ENCODE results near the gene PCDH7. TPM values are rescaled to one million over a fixed set of nuclear protein-coding genes. Genes with fewer than 3 reads are reported as not detected.

PCDH7 gene
- total RNA-seq, 2 donors from 2014 or later = 90.8 to 102 TPM

GRCh38 chr4:30696191-30696590 lies 24.0 kb upstream of the PCDH7 start:
- no peaks in the 10 kb centered on the region for H3K27me3 ChIP-seq (ENCODE audit: control insufficient read depth, insufficient read depth, low read length, poor library complexity, severe bottlenecking)
- no peaks in the 10 kb centered on the region for H3K9me3 ChIP-seq (ENCODE audit: control insufficient read depth, low read length)
- no peaks in the 10 kb centered on the region for H3K4me1 ChIP-seq (ENCODE audit: control insufficient read depth, insufficient read depth, low read length)
- no peaks in the 10 kb centered on the region for H3K36me3 ChIP-seq (ENCODE audit: control insufficient read depth, insufficient read depth, low read length)
- H3K4me3 ChIP-seq (ENCODE audit: low read length) = no peak overlapping the region
- H3K36me3 Mint-ChIP-seq (ENCODE audit: low read depth) = no peaks in the 10 kb centered on the region
- no peak overlapping the region for H3K27ac Mint-ChIP-seq
- no peaks in the 10 kb centered on the region for H3K9me3 Mint-ChIP-seq
- no peak overlapping the region for H3K27ac ChIP-seq (ENCODE audit: low read depth, low read length)
- no peak overlapping the region for H3K9ac ChIP-seq (ENCODE audit: extremely low read depth, low read length, poor library complexity, severe bottlenecking)
- TF ChIP-seq, protein P1, sequence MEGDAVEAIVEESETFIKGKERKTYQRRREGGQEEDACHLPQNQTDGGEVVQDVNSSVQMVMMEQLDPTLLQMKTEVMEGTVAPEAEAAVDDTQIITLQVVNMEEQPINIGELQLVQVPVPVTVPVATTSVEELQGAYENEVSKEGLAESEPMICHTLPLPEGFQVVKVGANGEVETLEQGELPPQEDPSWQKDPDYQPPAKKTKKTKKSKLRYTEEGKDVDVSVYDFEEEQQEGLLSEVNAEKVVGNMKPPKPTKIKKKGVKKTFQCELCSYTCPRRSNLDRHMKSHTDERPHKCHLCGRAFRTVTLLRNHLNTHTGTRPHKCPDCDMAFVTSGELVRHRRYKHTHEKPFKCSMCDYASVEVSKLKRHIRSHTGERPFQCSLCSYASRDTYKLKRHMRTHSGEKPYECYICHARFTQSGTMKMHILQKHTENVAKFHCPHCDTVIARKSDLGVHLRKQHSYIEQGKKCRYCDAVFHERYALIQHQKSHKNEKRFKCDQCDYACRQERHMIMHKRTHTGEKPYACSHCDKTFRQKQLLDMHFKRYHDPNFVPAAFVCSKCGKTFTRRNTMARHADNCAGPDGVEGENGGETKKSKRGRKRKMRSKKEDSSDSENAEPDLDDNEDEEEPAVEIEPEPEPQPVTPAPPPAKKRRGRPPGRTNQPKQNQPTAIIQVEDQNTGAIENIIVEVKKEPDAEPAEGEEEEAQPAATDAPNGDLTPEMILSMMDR (conservative IDR thresholded peaks at IDR 0.05) = no peak
- H3K27me3 Mint-ChIP-seq (ENCODE audit: insufficient read depth) = no peaks in the 10 kb centered on the region
- H3K4me1 Mint-ChIP-seq = no peaks in the 10 kb centered on the region
- no peak overlapping the region for H3K4me3 Mint-ChIP-seq
- no peak for DNase-seq

DNA sequence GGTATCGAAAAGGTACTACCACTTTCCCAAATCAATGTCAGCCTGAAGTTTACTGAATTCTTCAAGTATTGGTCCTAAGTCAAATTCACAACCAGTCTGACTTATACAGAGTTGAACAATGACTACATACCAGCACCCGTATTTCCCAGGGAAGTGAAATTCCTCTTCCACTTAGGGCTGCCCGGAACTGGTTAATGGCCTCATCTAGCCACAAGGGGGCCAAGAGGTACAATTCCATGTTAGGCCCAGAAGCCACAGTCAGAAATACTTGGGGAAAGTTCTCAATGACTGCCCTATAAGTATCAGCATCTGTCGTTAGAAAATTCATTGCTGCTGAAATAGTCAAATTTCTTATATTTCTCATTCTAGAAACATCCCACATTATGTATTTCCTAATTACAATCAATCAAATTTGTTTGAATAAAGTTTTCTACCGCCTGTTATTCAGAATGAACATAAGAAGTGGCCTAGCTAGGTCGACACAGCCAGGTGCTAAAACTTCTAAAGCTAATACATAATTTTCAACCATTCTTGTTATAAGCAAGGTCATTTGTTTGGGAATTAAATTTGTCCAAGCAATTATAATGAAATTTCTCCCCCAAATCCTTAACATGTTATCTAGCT lies 5.6 kb upstream of the PCDH7 start:
- H3K9me3 ChIP-seq (ENCODE audit: control insufficient read depth, low read length) = peaks cover 14% of the 10 kb centered on the region
- H3K4me3 ChIP-seq (ENCODE audit: low read length) = no peak overlapping the region
- DNase-seq = peak; percentile 85
- WGBS, 2 experiments (ENCODE audit: insufficient coverage in 1 of 2, insufficient read length in 1 of 2) = 27 to 54% methylated on average over 2 to 6 of the region's 6 CpGs
- peaks cover 8% of the 10 kb centered on the region for H3K4me1 Mint-ChIP-seq
- no peaks in the 10 kb centered on the region for H3K36me3 Mint-ChIP-seq (ENCODE audit: low read depth)
- TF ChIP-seq, protein P1 (conservative IDR thresholded peaks at IDR 0.05) = peak; percentile 91
- H3K4me3 Mint-ChIP-seq = no peak overlapping the region
- no peak overlapping the region for H3K27ac ChIP-seq (ENCODE audit: low read depth, low read length)
- H3K36me3 ChIP-seq (ENCODE audit: control insufficient read depth, insufficient read depth, low read length) = no peaks in the 10 kb centered on the region
- no peak overlapping the region for H3K27ac Mint-ChIP-seq
- peaks cover 12% of the 10 kb centered on the region for H3K9me3 Mint-ChIP-seq
- H3K27me3 ChIP-seq (ENCODE audit: control insufficient read depth, insufficient read depth, low read length, poor library complexity, severe bottlenecking) = no peaks in the 10 kb centered on the region
- no peak overlapping the region for H3K9ac ChIP-seq (ENCODE audit: extremely low read depth, low read length, poor library complexity, severe bottlenecking)
- H3K27me3 Mint-ChIP-seq (ENCODE audit: insufficient read depth) = peaks cover 13% of the 10 kb centered on the region
- H3K4me1 ChIP-seq (ENCODE audit: control insufficient read depth, insufficient read depth, low read length) = peaks cover 3% of the 10 kb centered on the region

DNA sequence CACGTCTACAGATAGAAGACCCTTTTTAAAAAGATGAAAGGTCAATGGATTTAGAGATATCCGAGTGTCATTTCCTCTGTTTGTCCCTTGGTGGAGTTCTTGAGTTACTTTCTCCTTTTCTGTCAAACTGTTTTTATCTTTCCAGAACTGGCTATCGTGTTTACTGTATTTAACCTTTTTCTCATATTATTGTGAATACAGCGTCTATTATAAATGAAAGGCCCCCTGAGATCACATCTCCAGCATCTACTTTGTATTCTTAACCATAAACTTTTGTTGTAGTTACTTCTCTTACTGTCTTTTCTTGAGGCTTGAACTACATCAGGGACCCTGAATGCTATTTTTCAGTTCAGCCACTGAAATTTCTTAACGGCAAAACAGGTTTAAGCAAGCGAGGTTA lies 4.0 kb upstream of the PCDH7 start:
- peak overlapping the region; percentile 19 for H3K9ac ChIP-seq (ENCODE audit: extremely low read depth, low read length, poor library complexity, severe bottlenecking)
- no peak for DNase-seq
- peak overlapping the region; percentile 94 for H3K4me3 Mint-ChIP-seq
- peak overlapping the region; percentile 81 for H3K4me3 ChIP-seq (ENCODE audit: low read length)
- peaks cover 8% of the 10 kb centered on the region for H3K4me1 Mint-ChIP-seq
- H3K36me3 ChIP-seq (ENCODE audit: control insufficient read depth, insufficient read depth, low read length) = no peaks in the 10 kb centered on the region
- H3K27ac Mint-ChIP-seq = no peak overlapping the region
- H3K27me3 Mint-ChIP-seq (ENCODE audit: insufficient read depth) = peaks cover 18% of the 10 kb centered on the region
- H3K27me3 ChIP-seq (ENCODE audit: control insufficient read depth, insufficient read depth, low read length, poor library complexity, severe bottlenecking) = no peaks in the 10 kb centered on the region
- H3K36me3 Mint-ChIP-seq (ENCODE audit: low read depth) = peaks cover 2% of the 10 kb centered on the region
- no peaks in the 10 kb centered on the region for H3K9me3 Mint-ChIP-seq
- H3K4me1 ChIP-seq (ENCODE audit: control insufficient read depth, insufficient read depth, low read length) = peaks cover 3% of the 10 kb centered on the region
- H3K27ac ChIP-seq (ENCODE audit: low read depth, low read length) = no peak overlapping the region
- H3K9me3 ChIP-seq (ENCODE audit: control insufficient read depth, low read length) = no peaks in the 10 kb centered on the region
- TF ChIP-seq, protein P1 (conservative IDR thresholded peaks at IDR 0.05) = peak; percentile 73
- WGBS, 2 experiments (ENCODE audit: insufficient coverage in 1 of 2, insufficient read length in 1 of 2) = 5 to 10% methylated on average over 2 to 6 of the region's 6 CpGs
